Stomach (tissue), 19 donors: Measurements from ENCODE around the gene SGIP1. TPM values are rescaled to one million over a fixed set of nuclear protein-coding genes. Genes with fewer than 3 reads are reported as not detected.

Source experiments
- DNase-seq, 2 donors: peaks; one replicate each; pipeline versions ENCODE4 v3.0.0 to v3.0.0-alpha.2; 2013 to 2019
- H3K27ac ChIP-seq, 5 donors: fragments of 200-600 bp in 4 of 5; sonication (generic) in 4 of 5; one replicate each; pipeline ENCODE4 v1.5.1; 2013 to 2019; ENCODE audit warnings: mild to moderate bottlenecking in 1 of 5, moderate library complexity in 1 of 5
- H3K27me3 ChIP-seq, 3 donors: fragments of 200-600 bp; sonication (generic); one replicate each; pipeline ENCODE4 v1.5.1; 2017 to 2019; ENCODE audit warnings: mixed run types in 1 of 3
- H3K36me3 ChIP-seq, 4 donors: fragments of 200-600 bp; sonication (generic); 1 replicate in 3 of 4; 2 replicates in 1 of 4; pipeline ENCODE4 v1.5.1; 2016 to 2019
- H3K4me1 ChIP-seq, 4 donors: fragments of 200-600 bp; sonication (generic); one replicate each; pipeline ENCODE4 v1.5.1; 2016 to 2019
- H3K4me3 ChIP-seq, 4 donors: fragments of 200-600 bp; sonication (generic) in 3 of 4; one replicate each; pipeline ENCODE4 v1.5.1; 2016 to 2019; ENCODE audit warnings: mild to moderate bottlenecking in 1 of 4
- H3K9me3 ChIP-seq, 4 donors: fragments of 200-600 bp; sonication (generic); one replicate each; pipeline ENCODE4 v1.5.1; 2016 to 2019
- CTCF ChIP-seq, 7 experiments: fragments of 450-650 bp in 4 of 7; fragments of 200-600 bp in 3 of 7; sonication (generic) in 3 of 7; IDR thresholded peaks; one replicate each; pipeline ENCODE4 v1.5.1; 2016 to 2019; ENCODE audit warnings: antibody characterized with exemption in 7 of 7, control low read depth in 2 of 7, mild to moderate bottlenecking in 1 of 7
- EP300 ChIP-seq: sonication (generic); formaldehyde crosslinking; IDR thresholded peaks from one replicate; pipeline ENCODE4 v1.6.1; 2017; ENCODE audit warnings: antibody characterized with exemption
- POLR2A ChIP-seq, 4 donors: fragments of 450-650 bp; IDR thresholded peaks; one replicate each; pipeline ENCODE4 v1.6.1; 2016; ENCODE audit warnings: antibody characterized with exemption in 4 of 4, control low read depth in 2 of 4, mild to moderate bottlenecking in 1 of 4, moderate library complexity in 1 of 4
- POLR2AphosphoS5 ChIP-seq, 3 donors: sonication (generic); formaldehyde crosslinking; IDR thresholded peaks; one replicate each; pipeline ENCODE4 v1.6.1; 2016; ENCODE audit warnings: antibody characterized with exemption in 3 of 3
- WGBS, 5 donors: extraction: QIAGEN DNeasy Blood & Tissue Kit in 3 of 5; methylation state at CpG; one replicate each; pipeline versions ENCODE4 v1.1.5 to v1.1.7; 2013 to 2018; 5-methylcytosine and 5-hydroxymethylcytosine counted together
- intact Hi-C: fragments of 100-400 bp; cut with DNase I; formaldehyde crosslinking; loops from one replicate; pipeline ENCODE4 v1.15.1; 2023; ENCODE audit warnings: low total_unique reads
- long read RNA-seq, 10 donors: transcript quantifications; one replicate each; lab custom pipeline, GENCODE V29; 2026
- polyA plus RNA-seq, 3 donors: library from polyadenylated mRNA; stranded (reverse); fragments of 200-250 nt; gene quantifications; one replicate each; pipeline ENCODE4 v1.2.3, GENCODE V29; 2013
- total RNA-seq, 5 donors: library from RNA; depleted of rRNA; stranded (reverse); fragments of >200 nt; gene quantifications; one replicate each; pipeline versions ENCODE4 v1.1.0 to v1.2.3, GENCODE V29; 2014 to 2016
- donor health status: healthy with polysubstance abuse.
- donor health status: Bipolar disorder and iron deficiency.
- donor health status: healthy.

SGIP1 gene
- total RNA-seq: 10 to 100 TPM in 2 of 5 donors, 1 to 10 TPM in 2, not detected in 1; 1.8 to 44.9 (median 18.5) TPM
- 1 to 10 TPM; 1.2 to 3.0 (median 1.9) TPM for polyA plus RNA-seq
- long read RNA-seq, donor 1: 0 reads
- long read RNA-seq, donor 2: 0 reads
- long read RNA-seq, donor 3, partial matches to known transcripts: 0 of 2 reads
- long read RNA-seq, donor 3, other reads (novel, unspliced or antisense): 0 of 2 reads
- long read RNA-seq, donor 4: 0 reads
- long read RNA-seq, donor 5, partial matches to known transcripts: 0 of 1 reads
- long read RNA-seq, donor 5, other reads (novel, unspliced or antisense): 0 of 1 reads
- long read RNA-seq, donor 6: 0 reads
- long read RNA-seq, donor 7: 0 reads
- long read RNA-seq, donor 8, partial matches to known transcripts: 0 of 1 reads
- long read RNA-seq, donor 8, other reads (novel, unspliced or antisense): 0 of 1 reads
- long read RNA-seq, donor 9: 0 reads
- long read RNA-seq, donor 10: 0 reads

GRCh38 chr1:66533804-66534740 is at the start of gene SGIP1:
SGIP1 (plus strand) TSS chr1:66534153; CDS start chr1:66534359, 206 bp downstream.
- DNase-seq: peak; percentile 46 to 85
- Histone ChIP-seq H3K4me1 (peaks cover 18 to 29% (median 21%) of the 10 kb centered on the region in 4 donors), H3K27ac (peak within 1 kb of the TSS; percentile 60 to 85 (median 80)), H3K4me3 (peak within 1 kb of the TSS; percentile 44 to 56 (median 50)), H3K27me3 (peaks cover 0 to 17% (median 4%) of the 10 kb centered on the region in 3 donors), H3K9me3 (no peaks in the 10 kb centered on the region), H3K36me3 (no peaks in the 10 kb centered on the region)
- intact Hi-C loops: no loop called here
- TF ChIP-seq POLR2A (IDR thresholded peaks at IDR 0.05) (no peak), CTCF (IDR thresholded peaks at IDR 0.05) (no peak), POLR2AphosphoS5 (IDR thresholded peaks at IDR 0.05) (peak in 1 of 3 donors; percentile 20)
- 9 to 22% (median 10%) methylated on average over 19 to 25 of the region's 25 CpGs for WGBS, 5 donors

DNA sequence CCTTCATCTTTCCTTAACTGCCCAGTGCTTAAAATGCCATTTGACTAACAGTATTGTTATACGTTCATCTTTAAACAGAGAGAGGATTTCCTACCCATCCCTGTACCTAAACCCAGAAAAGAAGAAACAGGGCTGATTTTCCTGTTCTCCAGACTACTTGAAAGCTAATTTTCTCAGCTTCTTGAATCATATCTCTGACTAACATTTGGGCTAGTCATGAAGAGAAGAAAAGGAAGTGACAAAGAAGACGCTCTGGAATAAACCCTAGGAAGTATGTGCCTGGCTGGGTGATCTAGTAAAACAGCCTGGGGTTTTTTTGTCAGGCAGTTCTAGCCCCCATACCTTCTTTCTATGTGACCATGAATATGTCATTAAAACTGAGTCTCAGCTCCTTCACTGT is 44.8 kb upstream of the SGIP1 start:
- Histone ChIP-seq H3K4me3 (no peak overlapping the region), H3K4me1 (no peaks in the 10 kb centered on the region), H3K36me3 (no peaks in the 10 kb centered on the region), H3K9me3 (no peaks in the 10 kb centered on the region), H3K27me3 (no peaks in the 10 kb centered on the region), H3K27ac (no peak overlapping the region)
- TF ChIP-seq EP300 (no peak), POLR2A (IDR thresholded peaks at IDR 0.05) (no peak), CTCF (IDR thresholded peaks at IDR 0.05) (no peak), POLR2AphosphoS5 (IDR thresholded peaks at IDR 0.05) (no peak)
- WGBS, 5 donors: 51 to 64% (median 55%) methylated on average over 2 of the region's 2 CpGs
- DNase-seq: no peak
- intact Hi-C loops: no loop called here

- Histone ChIP-seq H3K4me1 (no peaks in the 10 kb centered on the region), H3K27ac (no peak overlapping the region), H3K9me3 (no peaks in the 10 kb centered on the region), H3K4me3 (no peak overlapping the region), H3K36me3 (no peaks in the 10 kb centered on the region), H3K27me3 (no peaks in the 10 kb centered on the region)
- intact Hi-C loops: no loop called here
- TF ChIP-seq POLR2AphosphoS5 (IDR thresholded peaks at IDR 0.05): no peak
- TF ChIP-seq CTCF (IDR thresholded peaks at IDR 0.05): no peak
- no peak for TF ChIP-seq EP300
- no peak for TF ChIP-seq POLR2A (IDR thresholded peaks at IDR 0.05)
- DNase-seq: no peak
- 47 to 66% (median 64%) methylated on average over 2 of the region's 2 CpGs for WGBS, 5 donors
Measured at GRCh38 chr1:66489972-66490601, 43.9 kb upstream of the SGIP1 start.

GRCh38 chr1:66490816-66491215 is 43.1 kb upstream of the SGIP1 start:
- Histone ChIP-seq H3K4me1 (no peaks in the 10 kb centered on the region), H3K27ac (no peak overlapping the region), H3K4me3 (no peak overlapping the region), H3K9me3 (no peaks in the 10 kb centered on the region), H3K27me3 (no peaks in the 10 kb centered on the region), H3K36me3 (no peaks in the 10 kb centered on the region)
- TF ChIP-seq CTCF (IDR thresholded peaks at IDR 0.05): no peak
- TF ChIP-seq POLR2A (IDR thresholded peaks at IDR 0.05): no peak
- TF ChIP-seq EP300: no peak
- no peak for TF ChIP-seq POLR2AphosphoS5 (IDR thresholded peaks at IDR 0.05)
- WGBS, 5 donors: 52 to 72% (median 63%) methylated on average over 2 of the region's 2 CpGs
- intact Hi-C loops: no loop called here
- peak in 1 of 2 donors; percentile 11 for DNase-seq
